ENCODE measurements around the gene UQCR10.
"Not testable (repeated sequence)": the region's sequence is repeated elsewhere in the genome, so short reads cannot be mapped to it uniquely, and the experiment has no call there.

UQCR10 gene

DNA sequence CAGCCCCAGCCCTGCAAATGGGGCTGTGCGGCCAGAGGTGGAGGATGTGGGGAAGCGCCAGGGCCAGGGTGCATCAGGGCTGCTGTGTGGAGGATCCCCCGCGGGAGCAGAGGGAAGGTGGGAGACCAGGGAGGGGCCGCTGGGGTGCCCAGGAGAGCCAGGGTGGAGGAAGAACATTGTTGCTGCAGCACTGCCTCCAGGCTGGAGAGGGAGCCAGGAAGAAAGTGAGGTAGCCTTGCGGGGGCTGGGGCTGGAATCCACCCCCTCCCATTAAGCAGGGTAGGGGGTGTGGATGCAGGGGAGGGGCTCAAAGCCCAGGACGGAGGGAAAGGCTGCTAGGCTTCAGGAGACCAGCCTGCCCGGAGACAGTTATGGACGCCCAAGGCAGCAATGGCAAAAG lies 32.3 kb upstream of the UQCR10 start:
- DNase-seq, result peak in 3 of 42 donors; percentile 23 to 42 (median 24)
- intact Hi-C loops (cut with DNase I), result no loop called here

DNA sequence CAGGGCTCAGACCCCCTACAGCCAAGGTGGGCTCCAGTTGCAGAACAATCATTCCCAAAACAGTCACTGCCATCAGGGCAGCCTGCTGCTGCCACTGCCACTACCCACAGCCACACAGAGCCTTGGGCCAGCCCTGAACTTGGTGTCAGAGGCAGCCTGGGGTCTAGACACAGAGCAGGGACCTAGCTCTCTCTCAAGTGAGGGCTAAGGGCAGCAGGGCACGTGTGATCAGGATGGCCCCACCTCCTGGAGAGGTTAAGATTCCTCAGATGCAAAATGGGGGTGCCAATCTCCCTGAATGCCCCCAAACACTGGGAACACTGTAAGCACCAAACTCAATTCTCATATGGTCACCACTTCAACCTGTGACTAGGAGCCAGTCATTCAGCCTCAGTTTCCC lies 31.8 kb upstream of the UQCR10 start:
- DNase-seq, result no peak
- intact Hi-C loops (cut with DNase I), result no loop called here

DNA sequence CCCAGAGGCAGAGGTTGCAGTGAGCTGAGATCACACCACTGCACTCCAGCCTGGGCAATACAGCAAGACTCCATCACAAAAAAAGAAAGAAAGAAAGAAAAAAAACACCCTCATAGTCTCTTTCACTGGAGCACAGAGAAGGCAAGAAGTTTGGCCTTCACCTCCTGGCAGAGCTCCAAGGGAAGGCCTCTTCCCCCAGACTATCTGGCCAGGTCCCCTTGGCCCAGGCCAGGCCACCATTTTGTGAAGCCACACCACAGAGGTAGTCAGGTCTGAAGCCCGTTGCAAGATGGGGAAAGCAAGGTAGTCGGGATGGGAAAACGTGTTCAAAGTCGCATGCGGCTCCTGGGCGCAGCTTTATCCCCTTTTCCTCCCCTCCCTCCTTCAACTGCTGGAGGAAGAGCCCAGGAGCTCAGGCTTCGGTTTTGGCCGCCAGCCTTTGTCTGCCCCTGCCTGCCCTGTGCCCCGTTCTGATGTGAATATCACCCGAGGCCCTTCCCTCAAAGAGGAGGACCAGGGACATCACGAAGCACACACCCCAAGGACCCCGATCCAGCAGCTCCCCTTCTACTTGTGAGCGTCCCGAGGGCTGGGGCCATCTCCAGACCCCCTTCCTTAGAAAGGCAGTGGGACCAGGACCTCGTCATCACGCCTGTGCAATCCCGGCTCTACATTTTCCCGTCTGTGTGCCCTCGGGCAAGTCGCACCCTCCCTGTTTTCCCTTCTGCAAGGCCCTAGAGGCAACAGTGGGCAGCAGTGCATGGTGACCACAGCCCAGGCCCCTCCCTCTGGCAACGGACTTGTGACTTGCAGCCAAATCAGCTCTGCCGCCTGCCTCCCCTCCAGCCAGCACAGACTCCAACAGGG lies 29.7 kb upstream of the UQCR10 start:
- intact Hi-C loops (cut with DNase I), result no loop called here
- DNase-seq, result peak in 30 of 42 donors; percentile 19 to 72 (median 36)

DNA sequence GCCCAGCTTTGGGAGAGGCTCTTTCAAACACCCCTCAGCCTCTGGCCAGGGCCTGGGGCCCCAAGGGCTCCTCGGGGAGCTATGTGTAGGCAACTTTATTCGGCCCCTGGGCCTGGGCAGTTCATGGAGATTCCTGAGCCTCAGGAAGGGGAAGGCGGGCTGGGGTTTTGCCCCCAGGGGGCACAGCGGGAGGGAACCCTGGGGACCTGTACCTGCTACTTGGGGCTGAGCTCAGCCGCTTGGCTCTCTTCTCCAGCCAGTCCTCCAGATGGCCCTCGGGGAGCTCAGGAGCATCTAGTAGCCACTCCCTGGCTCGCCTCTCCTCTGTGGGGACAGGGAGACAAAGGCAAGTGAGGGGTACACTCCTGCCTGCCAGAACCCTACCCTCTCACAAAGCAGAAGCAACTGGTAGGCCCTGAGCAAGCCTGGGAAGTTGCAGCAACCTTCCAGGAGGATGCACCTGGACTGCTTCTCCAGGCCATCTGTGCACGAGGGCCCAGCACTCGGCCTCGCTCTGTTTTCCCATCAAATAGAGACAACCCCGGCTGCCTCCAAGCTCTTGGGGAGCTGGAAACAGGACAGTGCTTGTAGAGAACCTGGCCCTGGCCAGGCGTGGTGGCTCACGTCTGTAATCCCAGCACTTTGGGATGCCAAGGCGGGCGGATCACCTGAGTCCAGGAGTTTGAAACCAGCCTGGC lies 28.9 kb upstream of the UQCR10 start:
- intact Hi-C loops (cut with DNase I), result no loop called here
- DNase-seq, result no peak

DNA sequence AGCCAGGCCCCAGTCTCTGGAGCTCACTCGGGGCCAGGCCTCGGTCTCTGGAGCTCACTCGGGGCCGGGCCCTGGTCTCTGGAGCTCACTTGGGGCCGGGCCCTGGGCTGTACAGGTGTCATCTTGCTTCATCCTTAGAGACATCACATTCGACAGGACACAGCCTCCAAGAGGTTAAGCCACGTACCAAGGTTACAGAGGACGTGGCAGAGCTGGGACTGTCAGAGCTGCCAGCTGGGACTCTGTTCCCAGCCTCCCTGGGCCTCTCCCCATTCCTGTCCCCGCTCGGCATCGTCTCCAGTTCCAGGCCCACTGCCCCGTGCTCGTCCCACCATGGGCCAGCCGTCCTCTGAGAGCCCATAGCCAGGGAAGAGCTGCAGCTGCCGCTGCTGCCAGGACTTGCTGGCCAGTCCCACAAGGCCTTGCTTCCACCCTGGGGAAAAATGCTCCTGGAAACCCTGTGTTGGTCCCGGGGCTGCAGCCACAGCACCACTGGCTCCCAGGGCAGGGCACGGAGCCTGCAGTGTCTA lies 27.8 kb upstream of the UQCR10 start:
- DNase-seq, result no peak
- intact Hi-C loops (cut with DNase I), result no loop called here

DNA sequence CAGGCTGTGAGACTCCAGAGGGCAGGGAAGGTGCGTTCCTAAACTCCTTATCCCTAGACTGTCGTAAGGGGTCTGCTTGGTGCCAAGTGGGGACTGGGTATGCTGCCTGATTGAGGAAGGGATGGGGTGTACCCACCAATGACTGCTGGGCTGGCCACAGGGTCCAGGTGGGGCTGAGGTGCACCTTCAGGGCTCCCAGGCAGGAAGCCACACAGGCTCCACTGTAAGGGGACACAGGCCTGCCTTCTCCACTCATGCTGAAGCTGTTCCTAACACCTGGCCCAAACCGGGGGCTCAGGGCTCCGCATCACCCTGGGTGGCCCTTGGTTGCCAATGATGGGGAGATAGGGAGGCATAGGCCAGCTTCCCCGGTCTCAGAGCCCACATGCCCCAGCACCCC lies 27.0 kb upstream of the UQCR10 start:
- no peak for DNase-seq
- intact Hi-C loops (cut with DNase I), result no loop called here

DNA sequence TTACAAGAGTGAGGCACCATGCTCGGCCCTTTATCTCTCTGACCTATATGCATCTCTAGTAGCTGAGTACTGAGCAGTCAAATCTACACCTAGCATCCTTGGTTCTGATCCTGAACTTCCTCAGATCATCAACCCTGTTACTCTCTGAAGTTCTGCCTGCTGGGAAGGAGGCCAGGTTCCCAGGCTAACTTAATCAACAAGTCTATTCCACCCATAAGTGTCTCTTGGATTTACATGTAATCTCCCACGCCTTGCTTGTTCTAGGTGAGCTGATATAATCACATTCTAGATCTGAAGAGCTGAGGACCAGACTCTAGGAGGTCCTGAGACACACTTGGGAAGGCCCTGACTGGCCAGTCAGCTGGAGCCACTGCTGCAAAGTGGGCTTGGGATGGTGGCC lies 25.2 kb upstream of the UQCR10 start:
- intact Hi-C loops (cut with DNase I), result no loop called here
- DNase-seq, result no peak

DNA sequence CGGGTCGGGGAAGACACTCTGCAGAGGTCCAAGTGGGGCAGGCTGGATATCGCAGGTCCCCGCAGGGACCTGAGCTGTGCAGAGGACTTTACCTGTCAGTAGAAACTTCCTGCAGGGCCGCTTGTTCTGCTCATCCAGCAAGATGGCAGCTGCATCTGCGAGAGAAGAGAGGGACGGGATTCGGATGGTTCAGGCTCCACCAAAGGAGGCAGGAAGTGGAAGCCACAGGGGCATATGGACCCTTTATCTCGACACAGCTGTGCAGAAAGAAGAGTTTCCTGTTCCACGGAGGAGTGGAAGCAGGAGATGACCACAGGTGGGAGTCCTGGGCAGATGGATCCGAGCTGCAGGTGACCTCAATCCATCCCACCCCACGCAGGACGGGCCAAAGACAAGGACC lies 24.8 kb upstream of the UQCR10 start:
- DNase-seq, result no peak
- intact Hi-C loops (cut with DNase I), result no loop called here

DNA sequence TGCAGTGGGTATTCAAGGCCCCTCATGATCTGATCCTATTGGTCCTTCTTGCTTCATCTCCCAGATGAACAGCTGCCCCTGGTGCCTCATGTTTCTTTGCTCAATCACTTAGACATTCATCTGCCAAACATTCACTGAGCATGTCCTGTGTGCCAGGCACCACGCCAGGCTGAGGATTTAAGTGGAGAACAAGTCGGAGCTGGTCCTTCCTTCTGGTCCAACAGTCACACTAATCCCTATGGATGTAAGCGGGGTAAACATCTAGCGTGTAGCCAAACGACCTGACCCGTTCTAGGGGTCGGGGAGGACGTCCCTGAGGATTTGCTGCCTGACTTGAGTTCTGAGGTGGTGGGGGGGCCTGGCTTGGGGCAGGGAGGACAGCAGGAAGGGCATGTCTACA lies 22.3 kb upstream of the UQCR10 start:
- DNase-seq, result peak in 1 of 42 donors; percentile 14
- intact Hi-C loops (cut with DNase I), result no loop called here

DNA sequence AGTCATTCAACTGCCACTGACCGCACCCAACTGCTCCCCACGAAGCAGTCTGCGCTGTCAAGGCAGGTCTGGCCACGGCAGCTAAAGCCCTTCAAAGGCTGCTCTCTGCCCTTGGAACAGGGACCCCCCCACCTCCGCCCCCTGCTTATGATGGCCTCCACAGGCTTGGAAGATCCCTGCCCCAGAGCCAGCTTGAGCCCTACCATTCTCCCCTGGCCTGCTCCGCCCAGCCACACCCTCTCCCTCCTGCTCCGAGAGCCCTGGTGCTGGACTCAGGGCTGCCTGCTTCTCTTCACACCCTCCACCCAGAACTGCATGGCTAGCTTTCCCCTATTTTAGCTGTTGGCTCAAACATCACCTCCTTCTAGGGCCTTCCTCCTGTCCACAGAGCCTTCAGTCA lies 19.3 kb upstream of the UQCR10 start:
- intact Hi-C loops (cut with DNase I), result no loop called here
- no peak for DNase-seq

DNA sequence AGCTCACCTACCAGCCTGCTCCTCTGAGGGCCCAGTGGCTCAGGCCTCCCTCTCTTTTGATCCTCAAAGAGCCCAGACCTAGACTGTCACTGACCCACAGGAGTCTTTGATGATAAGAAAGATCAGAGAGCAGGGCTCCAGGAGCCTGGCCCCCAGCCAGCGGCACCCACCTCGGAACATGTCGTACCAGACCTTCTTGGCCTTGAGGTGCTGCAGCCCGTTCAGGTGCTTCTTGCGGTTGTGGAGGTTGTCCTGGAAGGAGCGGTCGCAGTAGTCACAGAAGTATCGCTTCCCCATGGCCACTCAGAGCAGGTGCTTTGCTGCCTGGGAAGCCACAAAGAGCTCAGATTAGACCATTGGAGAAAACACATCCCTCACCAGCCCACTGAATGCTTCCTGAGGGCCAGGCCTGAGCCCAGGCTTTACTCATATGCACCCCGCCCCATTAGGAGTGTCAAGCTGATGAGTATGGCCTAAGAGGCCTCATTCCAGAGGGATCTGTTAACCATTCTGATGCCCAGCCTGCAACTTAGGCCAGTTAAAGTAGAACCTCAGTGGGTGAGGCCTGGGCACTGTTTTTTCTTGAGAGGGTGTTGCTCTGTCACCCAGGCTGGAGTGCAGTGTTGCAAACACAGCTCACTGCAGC lies 18.8 kb upstream of the UQCR10 start:
- no peak for DNase-seq
- intact Hi-C loops (cut with DNase I), result no loop called here

DNA sequence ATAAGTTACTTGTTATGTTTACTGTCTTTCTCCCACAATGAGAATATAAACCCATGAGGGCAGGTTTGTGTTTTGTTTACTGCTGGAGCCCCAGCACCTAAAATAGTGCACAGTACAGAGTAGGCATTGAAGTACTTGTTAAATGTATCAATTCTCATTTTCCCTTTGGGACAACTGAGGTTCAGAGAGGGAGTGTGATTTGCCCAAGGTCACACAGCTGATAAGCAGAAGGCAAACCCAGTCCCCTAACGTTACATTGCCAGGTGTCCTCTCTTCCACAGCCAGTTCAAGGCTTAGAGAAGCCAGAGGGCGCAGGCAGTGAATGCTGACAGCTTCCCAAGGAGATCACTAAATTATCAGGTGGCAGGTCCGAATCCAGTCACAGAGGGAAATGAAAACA lies 17.1 kb upstream of the UQCR10 start:
- DNase-seq, result no peak
- intact Hi-C loops (cut with DNase I), result no loop called here

DNA sequence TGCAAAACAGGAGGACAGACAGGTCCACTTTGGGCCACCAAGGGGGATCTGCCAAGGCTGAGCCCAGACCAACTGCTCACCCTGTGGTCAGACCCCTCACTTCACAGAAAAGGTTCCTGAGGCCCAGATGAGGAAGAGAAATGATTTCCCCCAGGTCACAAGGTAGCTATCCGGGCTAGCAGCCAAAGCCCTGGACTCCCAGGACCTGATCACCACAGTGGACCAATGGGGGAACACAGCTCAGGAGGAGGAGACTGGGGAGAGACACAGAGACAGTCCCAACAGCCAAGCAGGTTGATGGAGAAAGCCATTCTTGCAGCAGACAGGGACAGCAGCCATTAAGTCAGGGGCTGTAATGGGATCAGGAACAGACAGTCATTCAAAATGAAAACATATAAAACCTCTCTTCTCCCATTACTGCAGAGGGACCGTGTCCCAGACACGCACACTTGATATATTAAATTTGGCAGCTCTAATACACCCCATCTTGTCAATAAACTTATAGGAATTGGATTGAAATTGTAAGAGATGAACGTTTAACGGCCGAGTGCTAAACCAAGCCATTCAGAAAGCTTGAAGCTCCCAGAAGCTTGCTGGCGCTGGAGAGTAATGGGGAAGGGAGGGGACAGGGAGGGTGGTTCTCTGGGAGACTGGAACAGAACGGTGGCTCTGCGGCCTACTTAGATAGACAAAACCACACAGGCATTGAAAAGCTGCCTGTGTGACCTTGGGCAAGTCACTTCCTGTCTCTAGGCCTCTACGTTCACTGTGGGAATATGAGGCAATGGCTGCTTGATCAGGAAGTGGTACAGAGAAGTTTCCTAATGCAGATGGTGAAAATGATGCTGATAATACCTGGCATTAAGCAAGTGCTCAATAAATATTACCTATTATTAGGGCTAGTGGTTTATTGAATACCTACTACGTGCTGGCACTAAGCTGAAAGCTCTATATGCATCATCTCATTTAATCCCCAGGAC lies 16.3 kb upstream of the UQCR10 start:
- no peak for DNase-seq
- intact Hi-C loops (cut with DNase I), result no loop called here

DNA sequence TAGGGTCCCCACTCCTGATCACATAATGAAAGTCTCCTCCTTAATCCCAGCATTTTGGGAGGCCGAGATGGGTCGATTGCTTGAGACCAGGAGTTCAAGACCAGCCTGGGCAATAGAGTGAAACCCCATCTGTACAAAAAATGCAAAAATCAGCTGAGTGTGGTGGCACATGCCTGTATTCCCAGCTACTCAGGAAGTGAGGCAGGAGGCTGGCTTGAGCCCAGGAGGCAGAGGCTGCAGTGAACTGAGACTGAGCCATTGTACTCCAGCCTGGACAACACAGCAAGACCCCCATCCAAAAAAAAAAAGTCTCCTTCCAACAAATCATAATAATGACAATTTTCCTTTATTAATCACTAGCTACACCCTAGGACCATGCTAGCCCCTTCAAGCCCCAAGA lies 15.5 kb upstream of the UQCR10 start:
- no peak for DNase-seq
- intact Hi-C loops (cut with DNase I), result no loop called here

DNA sequence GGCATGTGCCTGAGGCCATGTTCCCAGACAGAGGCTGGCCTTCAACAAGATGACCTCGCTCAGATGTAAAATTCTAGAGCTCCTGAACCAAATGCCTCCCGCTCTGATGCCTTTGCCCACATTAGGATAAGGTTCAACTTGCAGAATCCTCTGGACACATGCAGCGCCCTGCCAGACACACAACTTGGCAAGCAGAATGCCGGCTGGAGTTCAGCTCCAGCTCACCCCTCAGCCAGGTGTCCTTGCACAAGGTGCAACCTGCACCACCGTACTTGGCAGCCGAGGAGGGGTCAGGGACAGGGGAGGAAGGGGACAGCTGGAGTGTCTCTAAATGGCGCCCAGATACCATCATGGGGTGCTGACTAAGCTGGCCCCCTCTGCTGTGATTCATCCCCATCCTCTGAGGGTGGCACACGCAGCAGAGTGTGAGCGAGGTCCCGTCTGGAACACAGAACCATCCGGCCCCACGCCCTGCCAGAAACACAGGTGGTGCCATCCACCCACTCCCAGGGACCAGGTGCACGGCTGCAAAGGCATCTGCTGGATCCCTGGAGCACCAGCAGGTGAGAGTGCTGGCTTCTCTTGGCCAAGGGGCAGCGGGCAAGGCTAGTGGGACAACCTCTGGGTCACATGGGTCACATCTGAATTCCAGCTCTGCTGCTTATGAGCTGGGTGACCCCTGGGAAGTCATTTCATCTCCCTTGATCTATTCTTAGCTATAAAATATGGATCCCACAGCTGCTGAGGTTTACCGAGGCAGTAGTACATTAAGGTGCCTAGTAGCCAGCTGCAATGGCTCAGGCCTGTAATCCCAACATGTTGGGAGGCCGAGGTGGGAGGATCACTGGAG lies 13.1 kb upstream of the UQCR10 start:
- DNase-seq, result no peak
- intact Hi-C loops (cut with DNase I), result no loop called here

DNA sequence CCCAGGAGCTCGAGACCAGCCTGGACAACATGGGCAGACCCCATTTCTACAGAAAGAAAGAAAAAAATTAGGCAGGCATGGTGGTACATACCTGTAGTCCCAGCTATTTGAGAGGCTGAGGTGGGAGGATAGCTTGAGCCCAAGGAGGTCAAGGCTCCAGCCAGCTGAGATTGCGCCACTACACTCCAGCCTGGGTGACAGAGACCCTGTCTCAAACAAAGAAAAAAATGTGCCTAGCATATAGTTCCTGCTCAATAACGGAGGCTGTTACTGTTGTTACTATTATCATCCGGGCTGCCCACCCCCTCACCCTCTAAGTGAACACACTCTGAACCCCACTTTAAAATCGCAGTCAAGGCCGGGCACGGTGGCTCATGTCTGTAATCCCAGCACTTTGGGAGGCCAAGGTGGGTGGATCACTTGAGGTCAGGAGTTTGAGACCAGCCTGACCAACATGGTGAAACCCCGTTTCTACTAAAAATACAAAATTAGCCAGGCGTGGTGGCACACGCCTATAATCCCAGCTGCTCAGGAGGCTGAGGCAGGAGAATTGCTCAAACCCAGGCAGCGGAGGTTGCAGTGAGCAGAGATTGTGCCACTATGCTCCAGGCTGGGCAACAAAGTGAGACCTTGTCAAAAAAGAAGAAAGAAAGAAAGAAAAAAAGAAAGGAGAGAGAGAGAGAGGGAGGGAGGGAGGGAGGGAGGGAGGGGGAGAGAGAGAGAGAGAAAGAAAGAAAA lies 12.3 kb upstream of the UQCR10 start:
- intact Hi-C loops (cut with DNase I); DNase-seq: not testable (repeated sequence)

DNA sequence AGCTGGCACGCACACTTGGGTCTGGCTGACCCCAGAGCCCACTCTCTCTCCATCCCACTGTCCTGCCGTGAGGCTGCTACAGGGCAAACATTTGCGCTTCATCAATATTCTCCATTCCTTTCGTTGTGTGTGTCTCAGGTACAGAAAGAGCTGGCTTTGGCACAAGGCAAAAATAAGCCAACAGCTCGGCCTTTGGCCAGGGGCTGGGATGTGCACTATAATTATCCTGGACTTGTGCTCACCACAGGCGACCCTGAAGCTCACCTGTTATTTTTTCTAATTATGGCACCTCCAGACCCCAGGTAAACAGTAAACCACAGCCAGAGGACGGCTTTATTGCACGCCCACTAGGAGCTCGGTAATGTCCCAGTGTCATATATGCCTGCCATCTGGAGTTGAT lies 11.3 kb upstream of the UQCR10 start:
- intact Hi-C loops (cut with DNase I), result no loop called here
- DNase-seq, result no peak

Measured in head of caudate nucleus (tissue), 42 donors.